ENCODE measurements around the gene APMAP. TPM values are rescaled to one million over a fixed set of nuclear protein-coding genes. Genes with fewer than 3 reads are reported as not detected.

Gene APMAP
- total RNA-seq, 1 donor from 2014 or later = 71.7 TPM

DNA sequence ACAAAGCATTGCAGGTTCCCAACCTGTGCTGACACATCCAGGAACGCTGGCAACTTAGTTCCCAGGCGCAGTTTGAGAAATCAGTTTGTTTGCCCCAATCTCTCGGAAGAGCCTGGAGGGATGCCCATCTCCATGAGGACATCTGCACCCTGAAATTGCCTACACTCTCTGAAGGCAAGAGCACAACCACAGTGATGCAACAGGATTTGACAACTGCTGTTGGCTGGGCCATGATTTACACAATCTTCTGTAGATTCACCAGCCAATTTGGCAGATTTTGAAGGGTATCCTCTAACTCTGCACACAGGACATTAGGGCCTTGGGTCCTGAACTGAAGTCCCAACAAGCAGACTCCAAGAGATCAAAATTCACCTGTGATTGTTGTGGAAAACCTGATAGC, 3.4 kb downstream of the APMAP start:
- H2AFZ ChIP-seq (replicated peaks) = no peak overlapping the region
- no peaks in the 10 kb centered on the region for H3K36me3 Mint-ChIP-seq
- H3K27me3 ChIP-seq = peaks cover 10% of the 10 kb centered on the region
- H3K4me1 ChIP-seq = peaks cover 13% of the 10 kb centered on the region
- H3K79me2 ChIP-seq (ENCODE audit: low read depth) = peaks cover 69% of the 10 kb centered on the region
- DNase-seq (ENCODE audit: low spot score) = no peak
- H3K4me1 Mint-ChIP-seq = peaks cover 25% of the 10 kb centered on the region
- H3K9me3 ChIP-seq (ENCODE audit: low read depth) = no peaks in the 10 kb centered on the region
- H3K4me3 ChIP-seq = no peak overlapping the region
- no peak overlapping the region for H3K4me3 Mint-ChIP-seq
- TF ChIP-seq CTCF (IDR thresholded peaks at IDR 0.05) (no peak), EZH2phosphoT487 (IDR thresholded peaks at IDR 0.05) (no peak), EZH2 (IDR thresholded peaks at IDR 0.05) (no peak)
- H3K9me3 Mint-ChIP-seq = no peaks in the 10 kb centered on the region
- H3K9ac ChIP-seq = no peak overlapping the region
- H3K36me3 ChIP-seq = no peaks in the 10 kb centered on the region
- no peak overlapping the region for H3K4me2 ChIP-seq
- H4K20me1 ChIP-seq (ENCODE audit: low read depth) = peaks cover 11% of the 10 kb centered on the region
- H3F3A ChIP-seq (ENCODE audit: low read depth) = no peaks in the 10 kb centered on the region
- peaks cover 3% of the 10 kb centered on the region for H3K27me3 Mint-ChIP-seq (ENCODE audit: insufficient read depth, low read depth)
- H3K27ac ChIP-seq = no peak overlapping the region
- H3K27ac Mint-ChIP-seq = no peak overlapping the region

DNA sequence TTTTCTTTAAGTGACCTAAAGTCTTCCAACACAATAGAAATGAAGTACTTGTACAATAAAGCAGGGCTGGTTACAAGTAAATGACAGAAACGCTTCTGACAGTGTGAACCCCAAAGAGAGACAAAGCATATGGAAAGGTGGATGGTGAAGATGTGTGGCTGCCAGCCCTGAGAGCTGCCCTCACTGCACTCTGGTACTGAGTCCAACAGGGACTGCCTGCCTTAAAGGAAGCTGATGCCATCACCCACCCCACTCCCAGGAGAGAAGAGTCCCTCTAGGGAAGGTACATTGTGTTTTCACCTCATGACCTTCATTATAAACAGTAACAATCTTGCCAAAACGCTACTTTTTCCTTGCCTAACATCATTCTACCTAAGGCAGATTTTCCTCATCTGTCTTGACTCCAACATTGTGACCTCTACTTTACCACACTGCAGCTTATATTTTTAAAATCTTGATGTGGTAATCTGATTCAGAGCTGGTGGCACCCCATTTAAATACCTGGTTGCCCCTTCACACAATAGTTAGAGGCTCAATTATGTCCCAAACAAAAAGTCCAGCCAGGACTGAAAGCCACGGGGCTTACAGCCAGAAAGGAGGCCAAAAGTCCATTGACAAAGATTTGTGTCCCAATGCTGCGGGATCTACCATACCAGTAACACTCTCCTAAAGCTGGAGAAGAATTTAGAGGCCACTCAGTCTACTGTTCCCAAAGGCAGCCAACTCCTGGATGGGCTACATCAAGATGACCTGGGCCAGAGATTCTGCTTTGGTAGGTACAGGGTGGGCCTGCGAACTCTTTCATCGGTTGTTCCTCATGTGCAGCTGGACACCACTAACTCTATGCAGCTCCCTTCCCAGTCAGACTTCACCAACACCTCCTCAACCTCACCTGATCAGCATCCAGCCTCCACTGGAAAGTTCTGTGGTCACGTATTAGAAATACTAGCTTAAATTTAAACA, 4.4 kb downstream of the APMAP start:
- peaks cover 13% of the 10 kb centered on the region for H3K4me1 ChIP-seq
- no peak overlapping the region for H3K27ac Mint-ChIP-seq
- H3K4me2 ChIP-seq = no peak overlapping the region
- peaks cover 11% of the 10 kb centered on the region for H4K20me1 ChIP-seq (ENCODE audit: low read depth)
- peaks cover 17% of the 10 kb centered on the region for H3K4me1 Mint-ChIP-seq
- peaks cover 5% of the 10 kb centered on the region for H3K36me3 ChIP-seq
- peaks cover under 1% of the 10 kb centered on the region for H3K27me3 ChIP-seq
- no peaks in the 10 kb centered on the region for H3K9me3 Mint-ChIP-seq
- no peaks in the 10 kb centered on the region for H3F3A ChIP-seq (ENCODE audit: low read depth)
- no peak overlapping the region for H3K27ac ChIP-seq
- H3K9ac ChIP-seq = no peak overlapping the region
- H3K4me3 ChIP-seq = no peak overlapping the region
- no peak for DNase-seq (ENCODE audit: low spot score)
- TF ChIP-seq CTCF (IDR thresholded peaks at IDR 0.05) (no peak), EZH2phosphoT487 (IDR thresholded peaks at IDR 0.05) (no peak), EZH2 (IDR thresholded peaks at IDR 0.05) (no peak)
- peaks cover 3% of the 10 kb centered on the region for H3K27me3 Mint-ChIP-seq (ENCODE audit: insufficient read depth, low read depth)
- no peaks in the 10 kb centered on the region for H3K9me3 ChIP-seq (ENCODE audit: low read depth)
- peaks cover 70% of the 10 kb centered on the region for H3K79me2 ChIP-seq (ENCODE audit: low read depth)
- no peak overlapping the region for H3K4me3 Mint-ChIP-seq
- H3K36me3 Mint-ChIP-seq = peaks cover 5% of the 10 kb centered on the region
- H2AFZ ChIP-seq (replicated peaks) = no peak overlapping the region

DNA sequence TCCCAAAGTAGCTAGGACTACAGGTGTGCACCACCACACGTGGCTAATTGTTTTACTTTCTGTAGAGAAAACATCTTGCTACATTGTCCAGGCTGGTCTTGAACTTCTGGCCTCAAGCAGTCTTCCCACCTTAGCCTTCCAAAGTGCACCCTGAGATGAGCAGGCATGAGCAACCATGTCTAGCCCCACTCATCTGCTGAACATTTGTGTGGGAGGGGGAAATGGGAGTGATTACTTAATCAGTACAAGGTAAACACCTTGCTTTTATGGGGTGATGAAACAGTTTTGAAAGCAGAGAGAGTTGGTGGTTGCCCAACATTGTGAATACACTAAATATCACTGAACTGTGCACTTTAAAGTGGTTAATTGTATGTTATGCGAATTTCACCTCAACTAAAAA, 5.3 kb downstream of the APMAP start:
- no peak for DNase-seq (ENCODE audit: low spot score)
- no peak overlapping the region for H3K9ac ChIP-seq
- no peaks in the 10 kb centered on the region for H3K27me3 ChIP-seq
- no peaks in the 10 kb centered on the region for H3K9me3 ChIP-seq (ENCODE audit: low read depth)
- H3K9me3 Mint-ChIP-seq = peaks cover 1% of the 10 kb centered on the region
- H3K4me1 Mint-ChIP-seq = peaks cover 16% of the 10 kb centered on the region
- no peaks in the 10 kb centered on the region for H3F3A ChIP-seq (ENCODE audit: low read depth)
- H3K36me3 ChIP-seq = peaks cover 5% of the 10 kb centered on the region
- peaks cover 11% of the 10 kb centered on the region for H4K20me1 ChIP-seq (ENCODE audit: low read depth)
- H3K36me3 Mint-ChIP-seq = peaks cover 11% of the 10 kb centered on the region
- H3K4me3 Mint-ChIP-seq = no peak overlapping the region
- H3K27me3 Mint-ChIP-seq (ENCODE audit: insufficient read depth, low read depth) = peaks cover 3% of the 10 kb centered on the region
- no peak overlapping the region for H3K27ac ChIP-seq
- no peak overlapping the region for H3K4me2 ChIP-seq
- peaks cover 70% of the 10 kb centered on the region for H3K79me2 ChIP-seq (ENCODE audit: low read depth)
- peaks cover 13% of the 10 kb centered on the region for H3K4me1 ChIP-seq
- no peak overlapping the region for H2AFZ ChIP-seq (replicated peaks)
- TF ChIP-seq EZH2 (IDR thresholded peaks at IDR 0.05) (no peak), CTCF (IDR thresholded peaks at IDR 0.05) (no peak), EZH2phosphoT487 (IDR thresholded peaks at IDR 0.05) (no peak)
- H3K4me3 ChIP-seq = no peak overlapping the region
- no peak overlapping the region for H3K27ac Mint-ChIP-seq

Measured in neural progenitor cell (in vitro differentiated cells).